ENCODE data around the gene ALDH3B2.

DNA sequence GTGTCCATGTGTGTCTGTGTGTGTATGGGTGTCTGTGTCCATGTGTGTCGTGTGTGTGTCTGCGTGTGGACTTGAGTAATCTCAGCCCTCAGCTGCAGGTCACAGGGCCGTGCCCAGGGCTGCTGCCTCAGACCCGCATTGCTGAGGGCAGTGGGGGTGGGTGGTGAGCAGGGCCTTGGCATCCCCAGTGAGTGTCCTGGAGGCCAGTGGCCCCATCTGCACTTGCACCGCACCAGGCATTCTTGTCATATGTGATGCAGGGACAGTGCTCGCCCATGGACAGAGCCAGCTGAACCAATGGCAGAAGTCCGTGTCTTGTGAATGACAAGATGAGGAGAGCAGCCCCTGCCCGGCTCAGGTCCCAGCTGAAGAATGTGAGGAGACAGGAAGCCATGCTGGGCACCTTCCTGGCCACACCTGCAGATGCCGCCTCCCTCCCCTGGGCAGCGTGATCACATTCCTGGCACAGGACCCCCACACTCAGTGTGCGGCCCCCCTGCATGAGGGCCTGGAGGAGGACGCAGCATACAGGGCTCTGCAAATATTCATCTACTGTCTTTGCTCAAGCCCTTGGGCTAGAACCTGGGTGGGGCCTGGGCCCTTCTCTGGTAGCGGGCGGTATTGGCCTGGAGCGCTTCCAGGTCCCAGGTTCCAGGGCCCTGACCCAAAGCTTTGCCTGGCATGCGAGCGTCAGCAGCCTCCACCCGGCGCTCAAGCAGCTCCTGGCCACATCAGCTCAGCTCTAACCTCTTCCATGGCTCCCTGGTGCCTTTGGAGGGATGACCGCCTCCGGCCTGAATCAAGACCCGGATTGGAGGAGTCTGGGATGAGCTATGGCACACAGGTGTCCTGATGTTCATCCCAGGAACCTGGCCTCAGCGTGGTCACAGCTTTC, 3.9 kb downstream of the ALDH3B2 start:
- no peak for TF ChIP-seq TCF7L2 (IDR thresholded peaks at IDR 0.05; ENCODE audit: borderline replicate concordance, extremely low read depth, insufficient read depth, insufficient read length)
- no peak for TF ChIP-seq SP1 (IDR thresholded peaks at IDR 0.05; ENCODE audit: low read depth)
- no peak for TF ChIP-seq SIN3A (IDR thresholded peaks at IDR 0.05; ENCODE audit: low read depth)
- TF ChIP-seq, protein P1, sequence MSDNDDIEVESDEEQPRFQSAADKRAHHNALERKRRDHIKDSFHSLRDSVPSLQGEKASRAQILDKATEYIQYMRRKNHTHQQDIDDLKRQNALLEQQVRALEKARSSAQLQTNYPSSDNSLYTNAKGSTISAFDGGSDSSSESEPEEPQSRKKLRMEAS (IDR thresholded peaks at IDR 0.05) = no peak

Measured in HCT116 (cell line).